ENCODE data around the gene TMEM235. TPM values are rescaled to one million over a fixed set of nuclear protein-coding genes. Genes with fewer than 3 reads are reported as not detected.

Gene TMEM235
- total and polyA plus RNA-seq, 2 donors (not counting 3 experiments of a cell fraction or from before 2014, with no cell fraction given), result 0.04 to 0.38 TPM

DNA sequence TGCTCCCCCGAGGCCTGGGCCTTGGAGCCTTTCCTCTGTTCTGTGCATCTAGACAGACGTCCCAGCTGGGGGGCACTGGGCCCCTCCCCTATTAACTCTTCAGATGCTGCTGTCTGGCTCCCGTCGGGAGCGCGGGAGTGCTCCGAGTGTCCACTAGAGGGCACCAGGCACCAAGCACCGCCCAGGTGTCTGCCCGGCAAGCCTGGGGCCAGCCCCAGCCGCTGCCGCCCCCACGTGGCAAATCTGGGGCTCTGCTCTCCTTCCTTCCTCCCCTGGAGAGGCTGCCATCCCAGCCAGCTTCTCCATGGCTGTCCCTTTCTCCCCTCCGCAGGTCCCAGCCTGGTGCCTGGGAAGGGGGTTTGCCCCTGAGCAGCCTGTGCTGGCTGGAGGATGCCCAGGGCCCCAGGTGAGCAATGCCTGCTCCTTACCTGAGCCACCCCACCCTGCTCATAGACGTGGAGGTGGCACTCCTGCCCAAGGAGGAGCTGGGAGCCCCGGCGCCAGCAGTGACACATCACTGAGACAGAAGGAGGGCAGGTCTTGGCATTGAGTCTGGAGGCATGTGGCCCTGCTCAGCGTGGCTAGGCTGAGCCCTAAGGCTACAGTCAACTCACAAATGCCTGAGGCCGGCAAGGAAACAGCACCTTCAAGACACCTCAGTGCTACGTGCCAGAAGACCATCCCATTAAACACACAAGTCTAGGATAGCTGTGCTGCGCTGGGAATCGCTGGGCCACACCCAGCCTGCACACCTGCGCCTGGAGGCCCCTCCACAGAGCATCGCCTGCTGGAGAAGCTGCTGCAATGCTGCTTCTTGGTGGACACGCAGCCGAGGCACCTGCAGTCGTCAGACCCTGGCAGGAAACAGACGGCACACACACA, 19.7 kb downstream of the TMEM235 start:
- Histone ChIP-seq H3K79me2 (ENCODE audit: control insufficient read depth, insufficient read depth, low read length) (no peaks in the 10 kb centered on the region), H2AFZ (ENCODE audit: low read depth, low read length) (peak overlapping the region; percentile 30), H3K4me2 (ENCODE audit: insufficient read depth, low read length) (no peak overlapping the region), H3K9me1 (replicated peaks; ENCODE audit: control insufficient read depth, extremely low read depth, insufficient read depth, low read length) (no peaks in the 10 kb centered on the region), H3K4me3 (replicated peaks in 1 of 3; ENCODE audit: insufficient read depth in 1 of 3, low read depth in 1 of 3, low read length in 3 of 3) (no peak overlapping the region), H3K27ac (ENCODE audit: insufficient read depth, low read depth, low read length) (no peak overlapping the region), H3K36me3 (ENCODE audit: control insufficient read depth in 2 of 2, extremely low read depth in 1 of 2, insufficient read depth in 2 of 2, low read length in 2 of 2) (no peaks in the 10 kb centered on the region), H3K4me1 (ENCODE audit: control insufficient read depth, extremely low read depth, insufficient read depth, low read length) (peaks cover 4% of the 10 kb centered on the region), H3K27me3 (ENCODE audit: control insufficient read depth in 2 of 2, insufficient read depth in 2 of 2, low read length in 2 of 2) (no peaks in the 10 kb centered on the region), H3K9ac (replicated peaks; ENCODE audit: extremely low read depth, insufficient read depth, low read length) (no peak overlapping the region), H3K9me3 (replicated peaks; ENCODE audit: control insufficient read depth, insufficient read depth, low read length) (no peaks in the 10 kb centered on the region), H4K20me1 (replicated peaks; ENCODE audit: control insufficient read depth, extremely low read depth, insufficient read depth, low read length) (no peaks in the 10 kb centered on the region)
- BruUV-seq (replicated peaks), result no TSS peak
- CTCF ChIA-PET, result interaction anchor here (0.6 to 3.7 kb wide), 52 partner anchors 9 to 456 kb away, joined by 3 to 59 read pairs (median 5); partner anchors contain the start of genes AFMID, BIRC5, SOCS3 and SYNGR2
- dilution Hi-C loops (cut with MboI; ENCODE audit: extremely low pct_ligation_motif_present, low sequenced_read_pairs), result no loop called here
- POLR2A ChIA-PET, result interaction anchor here (0.5 to 1.3 kb wide), 2 partner anchors 109 to 347 kb away, joined by 3 to 5 read pairs; partner anchors contain the start of gene SOCS3
- no peak for TF ChIP-seq MYC (IDR thresholded peaks at IDR 0.05; ENCODE audit: low read depth, low read length)
- TF ChIP-seq FOS (IDR thresholded peaks at IDR 0.05; ENCODE audit: borderline replicate concordance, insufficient read depth, low read length), result no peak
- TF ChIP-seq EZH2 (IDR thresholded peaks at IDR 0.05; ENCODE audit: borderline replicate concordance, low read depth, low read length, severe bottlenecking), result no peak
- TF ChIP-seq, protein P1, sequence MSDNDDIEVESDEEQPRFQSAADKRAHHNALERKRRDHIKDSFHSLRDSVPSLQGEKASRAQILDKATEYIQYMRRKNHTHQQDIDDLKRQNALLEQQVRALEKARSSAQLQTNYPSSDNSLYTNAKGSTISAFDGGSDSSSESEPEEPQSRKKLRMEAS (IDR thresholded peaks at IDR 0.05; ENCODE audit: insufficient read depth, insufficient read length), result peak; percentile 57
- no peak for TF ChIP-seq JUN (IDR thresholded peaks at IDR 0.05; ENCODE audit: borderline replicate concordance, insufficient read depth, insufficient read length, low read depth)
- TF ChIP-seq, protein P2, sequence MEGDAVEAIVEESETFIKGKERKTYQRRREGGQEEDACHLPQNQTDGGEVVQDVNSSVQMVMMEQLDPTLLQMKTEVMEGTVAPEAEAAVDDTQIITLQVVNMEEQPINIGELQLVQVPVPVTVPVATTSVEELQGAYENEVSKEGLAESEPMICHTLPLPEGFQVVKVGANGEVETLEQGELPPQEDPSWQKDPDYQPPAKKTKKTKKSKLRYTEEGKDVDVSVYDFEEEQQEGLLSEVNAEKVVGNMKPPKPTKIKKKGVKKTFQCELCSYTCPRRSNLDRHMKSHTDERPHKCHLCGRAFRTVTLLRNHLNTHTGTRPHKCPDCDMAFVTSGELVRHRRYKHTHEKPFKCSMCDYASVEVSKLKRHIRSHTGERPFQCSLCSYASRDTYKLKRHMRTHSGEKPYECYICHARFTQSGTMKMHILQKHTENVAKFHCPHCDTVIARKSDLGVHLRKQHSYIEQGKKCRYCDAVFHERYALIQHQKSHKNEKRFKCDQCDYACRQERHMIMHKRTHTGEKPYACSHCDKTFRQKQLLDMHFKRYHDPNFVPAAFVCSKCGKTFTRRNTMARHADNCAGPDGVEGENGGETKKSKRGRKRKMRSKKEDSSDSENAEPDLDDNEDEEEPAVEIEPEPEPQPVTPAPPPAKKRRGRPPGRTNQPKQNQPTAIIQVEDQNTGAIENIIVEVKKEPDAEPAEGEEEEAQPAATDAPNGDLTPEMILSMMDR (IDR thresholded peaks at IDR 0.05; ENCODE audit: extremely low read depth in 1 of 2, insufficient read depth in 1 of 2, low read depth in 1 of 2, low read length in 2 of 2), result peak; percentile 99 to 100
- no peak for TF ChIP-seq POLR2A (IDR thresholded peaks at IDR 0.05; ENCODE audit: low read depth, low read length)
- no peak for TF ChIP-seq POLR2AphosphoS5 (IDR thresholded peaks at IDR 0.05; ENCODE audit: insufficient read depth, low read depth, low read length)
- TF ChIP-seq GATA2 (IDR thresholded peaks at IDR 0.05; ENCODE audit: insufficient read depth, insufficient read length, low read depth, low read length), result no peak
- peak; percentile 83 for FAIRE-seq
- intact Hi-C loops (cut with micrococcal nuclease), result loop anchor here (1.0 to 10.0 kb wide), 9 partner anchors 64 to 454 kb away; partner anchors contain the start of genes AFMID, SOCS3, TK1 and TMC6
- DNase-seq (ENCODE audit: low read depth, low spot score), result peak; percentile 78
